Muscle layer of colon (tissue), 2 donors: ENCODE results near the gene ATF7.

Source experiments
- H3K27ac ChIP-seq: one replicate; pipeline ENCODE4 v1.7.0; 2013; ENCODE audit warnings: low read depth, mild to moderate bottlenecking, low read length, moderate library complexity
- H3K27me3 ChIP-seq, 2 donors: one replicate each; pipeline ENCODE4 v1.7.0; 2013; ENCODE audit warnings: low read length in 2 of 2, mild to moderate bottlenecking in 2 of 2; ENCODE audit not compliant: insufficient read depth in 2 of 2, control insufficient read depth in 1 of 2
- H3K36me3 ChIP-seq: one replicate; pipeline ENCODE4 v1.7.0; 2013; ENCODE audit warnings: mild to moderate bottlenecking, low read length; ENCODE audit not compliant: insufficient read depth
- H3K4me1 ChIP-seq: one replicate; pipeline ENCODE4 v1.7.0; 2013; ENCODE audit warnings: mild to moderate bottlenecking, low read length; ENCODE audit not compliant: insufficient read depth
- H3K4me3 ChIP-seq, 2 donors: one replicate each; pipeline ENCODE4 v1.7.0; 2013; ENCODE audit warnings: low read length in 2 of 2, low read depth in 1 of 2, mild to moderate bottlenecking in 1 of 2, moderate library complexity in 1 of 2
- H3K9ac ChIP-seq: one replicate; pipeline ENCODE4 v1.7.0; 2013; ENCODE audit warnings: low read length
- H3K9me3 ChIP-seq: one replicate; pipeline ENCODE4 v1.7.0; 2013; ENCODE audit warnings: mild to moderate bottlenecking, low read length
- donor health status: abdominal sarcoma.
- donor health status: Adenocarcinoma of cecum.

ATF7 gene

DNA sequence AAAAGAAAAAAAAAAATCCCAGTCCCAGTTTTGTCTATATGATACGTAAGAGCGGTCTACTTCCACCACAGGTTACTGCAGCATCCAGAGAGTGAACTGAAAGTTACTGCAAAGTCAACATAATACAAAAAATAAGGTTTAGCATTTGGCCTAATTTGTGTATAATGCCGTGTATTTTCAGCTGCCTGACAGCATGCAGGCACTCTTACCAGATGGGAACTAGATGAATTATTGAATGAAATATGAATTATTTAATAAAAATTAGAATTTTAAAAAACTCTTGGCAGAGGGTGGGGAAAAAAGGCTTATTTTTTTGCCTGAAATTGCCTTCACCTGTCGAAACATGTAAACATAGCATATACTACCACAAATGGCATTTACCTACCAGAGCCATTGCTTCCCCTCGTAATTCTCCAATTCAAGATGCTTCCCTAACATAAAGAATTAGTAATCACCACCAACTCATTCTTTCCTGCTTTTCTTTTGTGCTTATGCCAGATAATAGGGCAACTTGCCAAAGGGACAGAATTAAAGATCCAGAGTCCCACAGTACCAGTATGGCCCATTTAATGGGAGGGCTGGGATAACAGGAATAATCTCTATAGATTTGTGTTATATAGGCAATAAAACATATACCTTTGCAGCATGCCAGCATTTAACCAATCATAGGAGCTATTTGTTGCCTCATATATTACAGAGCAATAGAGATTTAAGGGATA, 31.1 kb downstream of the ATF7 start:
- Histone ChIP-seq H3K27me3 (no peaks in the 10 kb centered on the region), H3K9ac (no peak overlapping the region), H3K9me3 (no peaks in the 10 kb centered on the region), H3K4me1 (peaks cover 57% of the 10 kb centered on the region), H3K27ac (no peak overlapping the region), H3K36me3 (peaks cover 7% of the 10 kb centered on the region), H3K4me3 (peak overlapping the region in 1 of 2 donors; percentile 4)

DNA sequence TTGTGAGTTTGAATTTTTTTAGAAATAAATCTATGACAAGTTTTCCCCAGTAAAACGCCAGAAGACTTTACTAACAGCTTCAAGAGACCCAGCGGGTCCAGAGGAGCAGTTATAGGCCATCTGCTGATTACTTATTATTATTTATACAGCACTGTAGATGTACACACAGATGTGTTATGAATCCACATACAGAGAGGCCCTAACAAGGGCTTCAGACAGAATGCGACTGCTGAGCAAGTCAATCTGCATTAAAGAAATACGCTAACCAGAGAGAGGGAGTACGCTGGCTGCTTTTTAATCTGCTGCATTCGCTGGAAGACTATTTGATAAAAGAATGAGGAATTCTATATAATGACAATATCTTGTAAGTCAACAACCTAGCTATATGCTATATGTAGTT, 32.5 kb downstream of the ATF7 start:
- Histone ChIP-seq H3K27me3 (no peaks in the 10 kb centered on the region), H3K9ac (no peak overlapping the region), H3K36me3 (no peaks in the 10 kb centered on the region), H3K4me3 (no peak overlapping the region), H3K4me1 (peaks cover 57% of the 10 kb centered on the region), H3K9me3 (no peaks in the 10 kb centered on the region), H3K27ac (no peak overlapping the region)

DNA sequence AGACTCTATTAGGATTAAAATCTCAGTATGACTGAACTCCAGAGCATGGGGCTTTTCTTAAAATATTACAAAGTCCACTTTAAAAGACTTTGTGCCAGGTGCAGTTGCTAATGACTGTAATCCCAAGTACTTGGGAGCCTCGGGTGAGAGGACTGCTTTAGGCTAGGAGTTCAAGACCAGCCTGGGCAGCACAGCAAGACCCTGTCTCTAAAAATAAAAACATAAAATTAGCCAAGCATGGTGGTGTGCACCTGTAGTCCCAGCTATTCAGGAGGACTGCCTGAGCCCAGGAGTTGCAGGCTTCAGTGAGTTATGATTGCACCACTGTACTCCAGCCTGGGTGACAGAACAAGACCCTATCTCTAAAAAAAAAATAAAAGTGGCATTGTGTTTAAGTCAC, 33.2 kb downstream of the ATF7 start:
- H3K27ac ChIP-seq, result no peak overlapping the region
- H3K4me3 ChIP-seq, result no peak overlapping the region
- no peaks in the 10 kb centered on the region for H3K9me3 ChIP-seq
- peaks cover 54% of the 10 kb centered on the region for H3K4me1 ChIP-seq
- no peak overlapping the region for H3K9ac ChIP-seq
- no peaks in the 10 kb centered on the region for H3K27me3 ChIP-seq
- H3K36me3 ChIP-seq, result no peaks in the 10 kb centered on the region

DNA sequence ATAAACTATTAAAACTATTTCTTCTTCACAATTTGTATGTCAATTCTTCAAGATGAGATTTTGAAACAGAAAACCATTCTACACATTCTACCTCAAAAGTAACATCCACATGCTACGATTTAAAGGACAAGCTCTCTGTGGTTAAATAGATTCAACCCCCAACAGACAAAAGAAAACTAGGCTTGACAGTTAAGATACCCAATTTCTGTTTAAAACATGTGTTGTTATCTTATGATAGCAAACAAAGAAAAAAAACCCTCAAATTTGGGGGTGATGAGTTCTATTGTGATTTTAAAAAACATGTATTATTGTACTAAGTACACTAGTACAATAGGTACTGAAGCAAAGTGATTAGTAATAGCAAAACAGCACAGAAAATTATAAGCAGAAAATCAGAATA, 33.8 kb downstream of the ATF7 start:
- no peaks in the 10 kb centered on the region for H3K27me3 ChIP-seq
- H3K27ac ChIP-seq, result no peak overlapping the region
- H3K36me3 ChIP-seq, result no peaks in the 10 kb centered on the region
- H3K4me1 ChIP-seq, result peaks cover 49% of the 10 kb centered on the region
- H3K9me3 ChIP-seq, result no peaks in the 10 kb centered on the region
- H3K9ac ChIP-seq, result no peak overlapping the region
- no peak overlapping the region for H3K4me3 ChIP-seq

DNA sequence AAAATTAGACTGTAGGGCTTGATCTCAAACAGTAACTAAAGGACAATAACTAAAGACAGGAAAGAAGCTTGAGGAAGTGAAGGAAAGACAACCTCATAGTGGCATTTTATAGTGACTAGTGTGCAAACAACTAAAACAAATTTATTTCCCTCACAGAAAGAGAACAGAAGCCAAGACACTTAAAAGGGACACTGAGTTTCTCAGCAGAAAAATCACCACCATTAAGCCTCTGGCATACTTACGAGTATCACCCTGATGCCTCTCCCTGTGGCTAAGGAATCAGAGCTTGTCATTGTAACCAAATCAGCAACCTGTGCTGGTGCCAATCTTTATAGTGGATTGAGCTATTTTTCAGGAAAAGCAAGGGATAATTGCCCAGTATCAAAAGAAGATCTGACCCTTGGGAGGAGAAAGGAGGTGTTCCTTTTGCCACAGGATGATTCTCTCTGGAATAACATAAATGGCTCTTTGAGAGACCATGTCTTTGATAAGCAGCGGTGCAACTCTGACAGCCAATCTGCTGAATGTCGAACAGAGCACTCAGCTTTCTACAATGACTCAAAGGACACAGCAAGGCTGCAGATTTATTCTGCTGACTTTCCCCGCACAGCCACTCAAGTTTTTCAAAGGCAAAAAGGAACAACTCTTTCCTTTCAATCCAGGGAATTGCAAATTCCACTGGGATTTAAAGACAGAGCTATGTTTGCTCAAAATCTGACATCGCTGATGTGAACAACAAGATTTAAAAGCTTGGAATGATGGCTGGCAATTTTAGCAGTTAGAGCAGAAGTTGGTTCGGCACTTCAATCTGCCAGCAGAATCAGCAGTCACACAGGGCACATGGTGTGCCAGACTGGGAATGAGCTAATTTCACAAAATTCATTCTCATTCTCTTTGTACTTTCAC, 34.6 kb downstream of the ATF7 start:
- Histone ChIP-seq H3K27ac (no peak overlapping the region), H3K36me3 (peaks cover 4% of the 10 kb centered on the region), H3K9ac (no peak overlapping the region), H3K27me3 (no peaks in the 10 kb centered on the region), H3K4me1 (peaks cover 40% of the 10 kb centered on the region), H3K4me3 (no peak overlapping the region), H3K9me3 (no peaks in the 10 kb centered on the region)

DNA sequence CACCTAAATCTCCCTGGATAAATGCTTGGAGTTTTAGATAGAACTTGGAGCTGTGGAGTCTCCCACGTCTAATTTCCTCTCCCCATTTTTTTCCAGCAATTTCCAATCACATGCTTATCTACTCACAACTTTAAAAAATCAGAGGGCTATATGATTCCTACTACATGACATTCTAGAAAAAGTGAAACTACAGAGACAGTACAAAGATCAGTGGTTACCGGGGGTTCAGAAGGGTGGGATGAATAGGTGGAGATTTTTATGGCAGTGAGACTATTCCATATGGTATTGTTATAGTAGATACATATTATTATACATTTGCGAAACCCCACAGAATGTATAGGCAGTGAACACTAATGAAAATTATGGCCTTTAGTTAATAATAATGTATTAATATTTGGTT, 35.5 kb downstream of the ATF7 start:
- Histone ChIP-seq H3K27ac (no peak overlapping the region), H3K27me3 (no peaks in the 10 kb centered on the region), H3K9ac (no peak overlapping the region), H3K4me3 (no peak overlapping the region), H3K9me3 (no peaks in the 10 kb centered on the region), H3K4me1 (peaks cover 34% of the 10 kb centered on the region), H3K36me3 (peaks cover 4% of the 10 kb centered on the region)

DNA sequence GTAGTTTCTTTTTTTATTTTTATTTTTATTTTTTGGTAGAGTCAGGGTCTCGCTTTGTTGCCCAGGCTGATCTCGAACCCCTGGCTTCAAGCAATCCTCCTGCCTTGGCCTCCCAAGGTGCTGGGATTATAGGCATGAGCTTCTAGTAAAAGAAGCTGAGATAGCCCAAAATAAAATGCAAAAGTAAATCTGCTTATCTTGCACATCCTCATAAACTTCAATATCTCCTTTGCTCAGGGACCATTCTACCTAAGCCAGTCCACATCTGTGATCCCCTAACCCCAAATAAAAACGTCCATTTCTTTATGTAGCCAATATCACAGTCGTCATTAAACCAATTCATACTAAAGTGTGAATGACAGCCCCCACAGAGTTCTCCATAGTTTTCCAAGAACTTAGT, 36.3 kb downstream of the ATF7 start:
- Histone ChIP-seq H3K4me3 (no peak overlapping the region), H3K4me1 (peaks cover 29% of the 10 kb centered on the region), H3K27me3 (no peaks in the 10 kb centered on the region), H3K27ac (no peak overlapping the region), H3K36me3 (peaks cover 4% of the 10 kb centered on the region), H3K9ac (no peak overlapping the region), H3K9me3 (no peaks in the 10 kb centered on the region)

DNA sequence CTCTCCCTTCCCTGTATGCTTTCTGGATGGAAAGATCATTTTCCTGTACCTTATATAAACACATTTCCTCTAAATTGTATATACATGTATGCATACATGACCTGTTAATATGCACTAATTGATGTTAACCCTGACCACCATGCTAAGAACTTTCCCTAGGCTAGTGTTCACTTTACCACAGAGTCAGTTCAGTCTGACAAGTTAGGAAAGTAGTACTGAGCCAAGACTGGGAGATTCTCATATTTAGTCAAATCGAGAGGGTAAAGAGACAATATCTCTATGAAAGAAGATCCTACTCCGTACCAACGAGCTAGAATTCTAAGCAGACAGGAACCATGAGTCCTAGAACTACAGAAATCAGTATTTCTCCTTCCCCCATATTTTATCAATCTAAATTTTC, 36.8 kb downstream of the ATF7 start:
- H3K4me1 ChIP-seq, result peaks cover 29% of the 10 kb centered on the region

DNA sequence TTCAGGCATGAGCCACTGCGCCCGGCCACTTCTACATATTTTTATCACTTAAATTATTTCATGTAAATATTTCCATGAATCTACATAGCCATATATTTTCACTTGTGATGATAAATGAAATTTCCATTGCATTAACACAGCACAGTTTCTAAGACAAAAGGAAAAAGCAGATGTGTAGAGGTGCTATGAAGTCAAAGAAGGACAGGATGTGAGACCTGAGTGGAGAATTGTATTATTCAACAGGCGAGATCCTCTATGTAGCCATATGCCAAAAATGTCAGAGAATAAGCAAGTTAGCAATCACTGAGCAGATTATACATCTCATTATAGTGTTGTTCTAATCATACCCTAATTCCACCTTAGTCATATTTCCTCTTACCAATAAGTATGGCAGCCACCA, 38.1 kb downstream of the ATF7 start:
- H3K27ac ChIP-seq, result no peak overlapping the region
- no peaks in the 10 kb centered on the region for H3K27me3 ChIP-seq
- H3K9ac ChIP-seq, result no peak overlapping the region
- H3K4me3 ChIP-seq, result no peak overlapping the region
- no peaks in the 10 kb centered on the region for H3K9me3 ChIP-seq
- peaks cover 29% of the 10 kb centered on the region for H3K4me1 ChIP-seq
- peaks cover 4% of the 10 kb centered on the region for H3K36me3 ChIP-seq

More for the DNA sequence above, 36.8 kb downstream of the ATF7 start:
- Histone ChIP-seq H3K27ac (no peak overlapping the region), H3K9ac (no peak overlapping the region), H3K36me3 (peaks cover 4% of the 10 kb centered on the region), H3K27me3 (no peaks in the 10 kb centered on the region), H3K4me3 (no peak overlapping the region), H3K9me3 (no peaks in the 10 kb centered on the region)

DNA sequence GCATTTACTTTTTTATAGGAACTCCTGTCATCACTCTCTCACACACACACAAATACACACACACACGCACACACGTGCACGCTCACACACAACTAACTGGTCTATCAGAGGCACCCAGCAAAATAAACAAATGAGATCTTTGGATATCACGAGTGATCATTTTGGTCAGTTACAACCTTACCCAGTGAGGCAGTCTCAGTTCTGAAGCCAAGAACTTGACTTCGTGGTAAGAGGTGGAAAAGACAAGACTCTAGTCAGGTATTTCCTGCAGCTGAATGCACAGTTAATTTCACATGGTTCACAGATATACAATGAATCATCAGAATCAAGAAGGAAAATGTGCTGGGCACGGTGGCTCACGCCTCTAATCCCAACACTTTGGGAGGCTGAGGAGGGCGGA, 39.4 kb downstream of the ATF7 start:
- Histone ChIP-seq H3K9ac (no peak overlapping the region), H3K27ac (no peak overlapping the region), H3K27me3 (no peaks in the 10 kb centered on the region), H3K36me3 (peaks cover 4% of the 10 kb centered on the region), H3K4me1 (peaks cover 20% of the 10 kb centered on the region), H3K4me3 (no peak overlapping the region), H3K9me3 (no peaks in the 10 kb centered on the region)

DNA sequence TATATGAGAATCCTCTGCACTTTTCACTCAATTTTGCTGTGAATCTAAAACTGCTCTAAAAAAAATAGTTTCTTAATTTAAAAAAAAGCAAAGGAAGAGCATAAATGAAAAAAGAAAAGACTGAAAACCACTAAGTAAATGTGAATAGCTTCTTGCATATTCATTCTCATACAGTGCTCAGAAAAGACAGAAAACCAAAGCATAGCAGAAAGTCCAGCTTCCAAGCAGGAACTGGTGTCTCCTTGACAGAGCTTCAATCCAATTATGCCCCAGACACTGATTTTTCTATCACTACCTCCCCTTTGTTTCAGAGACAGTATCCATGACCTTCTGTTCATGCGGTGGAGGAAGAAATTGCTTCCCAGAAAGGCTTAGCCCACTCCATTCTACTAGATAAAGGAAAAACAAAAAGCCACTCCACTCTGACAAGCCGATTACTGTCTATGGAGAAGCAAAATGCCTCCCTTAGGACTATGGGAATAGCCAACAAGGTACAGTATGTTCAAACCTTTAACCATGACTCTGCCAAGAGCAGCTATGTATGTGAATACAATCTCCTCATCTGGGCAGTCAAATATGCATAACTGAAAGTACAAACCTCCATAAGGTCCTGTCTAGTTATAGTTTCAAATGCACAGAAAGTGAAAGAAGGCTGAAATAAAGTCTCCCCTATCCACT, 40.6 kb downstream of the ATF7 start:
- H3K27ac ChIP-seq, result no peak overlapping the region
- H3K27me3 ChIP-seq, result no peaks in the 10 kb centered on the region
- no peaks in the 10 kb centered on the region for H3K9me3 ChIP-seq
- H3K9ac ChIP-seq, result no peak overlapping the region
- H3K4me1 ChIP-seq, result peaks cover 8% of the 10 kb centered on the region
- peaks cover 4% of the 10 kb centered on the region for H3K36me3 ChIP-seq
- no peak overlapping the region for H3K4me3 ChIP-seq
